Measurements from ENCODE around the gene ALDH1L1.
A peak's percentile ranks its signal among the peaks of the same experiment; 100 is the strongest.

ALDH1L1 gene

GRCh38 chr3:126180477-126181397 is at the start of gene ALDH1L1:
Gene ALDH1L1, minus strand, starts transcription at chr3:126180586. Its CDS starts 19,607 bp downstream, at chr3:126160979.
- no peaks in the 10 kb centered on the region for H3K9me3 Mint-ChIP-seq
- peaks cover 38% of the 10 kb centered on the region for H3K27me3 Mint-ChIP-seq
- H3K4me1 Mint-ChIP-seq (ENCODE audit: low read depth) = peaks cover 6% of the 10 kb centered on the region
- H3K4me3 Mint-ChIP-seq = no peak within 1 kb of the TSS
- no peaks in the 10 kb centered on the region for H3K36me3 Mint-ChIP-seq (ENCODE audit: low read depth)
- no peak within 1 kb of the TSS for H3K27ac Mint-ChIP-seq

GRCh38 chr3:126226374-126226773 is 46.0 kb upstream of the ALDH1L1 start:
- H3K36me3 Mint-ChIP-seq (ENCODE audit: low read depth) = no peaks in the 10 kb centered on the region
- no peaks in the 10 kb centered on the region for H3K4me1 Mint-ChIP-seq (ENCODE audit: low read depth)
- peaks cover 31% of the 10 kb centered on the region for H3K27me3 Mint-ChIP-seq
- H3K9me3 Mint-ChIP-seq = peaks cover 6% of the 10 kb centered on the region
- H3K27ac Mint-ChIP-seq = no peak overlapping the region
- H3K4me3 Mint-ChIP-seq = no peak overlapping the region

GRCh38 chr3:126216416-126216815 is 36.0 kb upstream of the ALDH1L1 start:
- H3K4me1 Mint-ChIP-seq (ENCODE audit: low read depth) = peaks cover 3% of the 10 kb centered on the region
- H3K4me3 Mint-ChIP-seq = no peak overlapping the region
- peaks cover 76% of the 10 kb centered on the region for H3K27me3 Mint-ChIP-seq
- no peaks in the 10 kb centered on the region for H3K36me3 Mint-ChIP-seq (ENCODE audit: low read depth)
- H3K9me3 Mint-ChIP-seq = peaks cover 14% of the 10 kb centered on the region
- no peak overlapping the region for H3K27ac Mint-ChIP-seq

GRCh38 chr3:126213379-126214028 is 33.1 kb upstream of the ALDH1L1 start:
- Mint-ChIP-seq H3K27ac (no peak overlapping the region), H3K27me3 (peaks cover 81% of the 10 kb centered on the region), H3K9me3 (peaks cover 4% of the 10 kb centered on the region), H3K4me1 (ENCODE audit: low read depth) (peaks cover 3% of the 10 kb centered on the region), H3K4me3 (no peak overlapping the region), H3K36me3 (ENCODE audit: low read depth) (no peaks in the 10 kb centered on the region)

GRCh38 chr3:126212620-126213378 is 32.4 kb upstream of the ALDH1L1 start:
- H3K4me1 Mint-ChIP-seq (ENCODE audit: low read depth) = peaks cover 3% of the 10 kb centered on the region
- H3K36me3 Mint-ChIP-seq (ENCODE audit: low read depth) = no peaks in the 10 kb centered on the region
- no peak overlapping the region for H3K27ac Mint-ChIP-seq
- peak overlapping the region; percentile 65 for H3K4me3 Mint-ChIP-seq
- H3K9me3 Mint-ChIP-seq = no peaks in the 10 kb centered on the region
- H3K27me3 Mint-ChIP-seq = peaks cover 80% of the 10 kb centered on the region

- H3K4me1 Mint-ChIP-seq (ENCODE audit: low read depth) = peaks cover 3% of the 10 kb centered on the region
- no peaks in the 10 kb centered on the region for H3K36me3 Mint-ChIP-seq (ENCODE audit: low read depth)
- H3K4me3 Mint-ChIP-seq = no peak overlapping the region
- H3K9me3 Mint-ChIP-seq = no peaks in the 10 kb centered on the region
- peaks cover 80% of the 10 kb centered on the region for H3K27me3 Mint-ChIP-seq
- no peak overlapping the region for H3K27ac Mint-ChIP-seq
These were observed 31.8 kb upstream of the ALDH1L1 start for GRCh38 chr3:126212250-126212619.

- no peak overlapping the region for H3K4me3 Mint-ChIP-seq
- H3K4me1 Mint-ChIP-seq (ENCODE audit: low read depth) = peaks cover 3% of the 10 kb centered on the region
- H3K9me3 Mint-ChIP-seq = no peaks in the 10 kb centered on the region
- H3K27me3 Mint-ChIP-seq = peaks cover 74% of the 10 kb centered on the region
- H3K36me3 Mint-ChIP-seq (ENCODE audit: low read depth) = no peaks in the 10 kb centered on the region
- no peak overlapping the region for H3K27ac Mint-ChIP-seq
These were observed 31.2 kb upstream of the ALDH1L1 start for GRCh38 chr3:126211569-126211968.

GRCh38 chr3:126210606-126211005 is 30.2 kb upstream of the ALDH1L1 start:
- no peaks in the 10 kb centered on the region for H3K9me3 Mint-ChIP-seq
- no peaks in the 10 kb centered on the region for H3K36me3 Mint-ChIP-seq (ENCODE audit: low read depth)

GRCh38 chr3:126209741-126210140 is 29.4 kb upstream of the ALDH1L1 start:
- H3K27me3 Mint-ChIP-seq = peaks cover 58% of the 10 kb centered on the region
- H3K4me1 Mint-ChIP-seq (ENCODE audit: low read depth) = peaks cover 3% of the 10 kb centered on the region
- H3K36me3 Mint-ChIP-seq (ENCODE audit: low read depth) = no peaks in the 10 kb centered on the region
- H3K4me3 Mint-ChIP-seq = no peak overlapping the region
- no peaks in the 10 kb centered on the region for H3K9me3 Mint-ChIP-seq
- no peak overlapping the region for H3K27ac Mint-ChIP-seq

More at GRCh38 chr3:126210606-126211005, 30.2 kb upstream of the ALDH1L1 start:
- Mint-ChIP-seq H3K4me3 (no peak overlapping the region), H3K27me3 (peaks cover 64% of the 10 kb centered on the region), H3K27ac (no peak overlapping the region), H3K4me1 (ENCODE audit: low read depth) (peaks cover 3% of the 10 kb centered on the region)

- Mint-ChIP-seq H3K36me3 (ENCODE audit: low read depth) (no peaks in the 10 kb centered on the region), H3K27me3 (peaks cover 55% of the 10 kb centered on the region), H3K4me3 (no peak overlapping the region), H3K9me3 (no peaks in the 10 kb centered on the region), H3K4me1 (ENCODE audit: low read depth) (peaks cover 3% of the 10 kb centered on the region), H3K27ac (no peak overlapping the region)
These were observed 28.3 kb upstream of the ALDH1L1 start for GRCh38 chr3:126208606-126209256.

GRCh38 chr3:126208182-126208581 is 27.8 kb upstream of the ALDH1L1 start:
- Mint-ChIP-seq H3K4me3 (no peak overlapping the region), H3K4me1 (ENCODE audit: low read depth) (peaks cover 3% of the 10 kb centered on the region), H3K9me3 (no peaks in the 10 kb centered on the region), H3K27me3 (peaks cover 52% of the 10 kb centered on the region), H3K36me3 (ENCODE audit: low read depth) (no peaks in the 10 kb centered on the region), H3K27ac (no peak overlapping the region)

- no peaks in the 10 kb centered on the region for H3K36me3 Mint-ChIP-seq (ENCODE audit: low read depth)
- H3K27ac Mint-ChIP-seq = no peak overlapping the region
- H3K9me3 Mint-ChIP-seq = no peaks in the 10 kb centered on the region
- peaks cover 50% of the 10 kb centered on the region for H3K27me3 Mint-ChIP-seq
- H3K4me1 Mint-ChIP-seq (ENCODE audit: low read depth) = no peaks in the 10 kb centered on the region
- no peak overlapping the region for H3K4me3 Mint-ChIP-seq
These were observed 26.8 kb upstream of the ALDH1L1 start for GRCh38 chr3:126207166-126207565.

- no peak overlapping the region for H3K27ac Mint-ChIP-seq
These were observed 25.6 kb upstream of the ALDH1L1 start for GRCh38 chr3:126205717-126206655.

GRCh38 chr3:126202680-126203079 is 22.3 kb upstream of the ALDH1L1 start:
- Mint-ChIP-seq H3K9me3 (no peaks in the 10 kb centered on the region), H3K27ac (no peak overlapping the region), H3K4me1 (ENCODE audit: low read depth) (no peaks in the 10 kb centered on the region), H3K27me3 (peaks cover 16% of the 10 kb centered on the region), H3K4me3 (no peak overlapping the region), H3K36me3 (ENCODE audit: low read depth) (no peaks in the 10 kb centered on the region)

More at GRCh38 chr3:126205717-126206655, 25.6 kb upstream of the ALDH1L1 start:
- Mint-ChIP-seq H3K36me3 (ENCODE audit: low read depth) (no peaks in the 10 kb centered on the region), H3K4me3 (no peak overlapping the region), H3K9me3 (no peaks in the 10 kb centered on the region), H3K4me1 (ENCODE audit: low read depth) (no peaks in the 10 kb centered on the region), H3K27me3 (peaks cover 40% of the 10 kb centered on the region)

All from stimulated activated naive CD8-positive, alpha-beta T cell treated with anti-CD3 and anti-CD28 coated beads, Interleukin-15, Interleukin-2, amounts not matched to agents 100 ng/mL and 50 ng/mL, for 24 hours (primary cell).